HepG2 (cell line): Measurements from ENCODE around the gene ZC2HC1B. TPM values are rescaled to one million over a fixed set of nuclear protein-coding genes. Genes with fewer than 3 reads are reported as not detected.

Source experiments
- ATAC-seq: fragments of 200-7000 bp; cut with Tn5 transposase; 3 replicates; pipeline ENCODE4 v1.9.1; 2020; ENCODE audit warnings: mild to moderate bottlenecking, moderate library complexity
- BruUV-seq: library from RNA; stranded (reverse); fragments of 400-500 nt; replicated peaks from 2 replicates; lab custom pipeline; 2021; lab: Mats Ljungman, UMichigan
- CTCF ChIA-PET: fragments of 300-600 bp; formaldehyde crosslinking; extraction: SDS; loops from one replicate; lab custom pipeline; 2021; ENCODE audit warnings: low total read pairs, inconsistent platforms, low intra/inter-chr PET ratio; lab: Yijun Ruan, JAX
- POLR2A ChIA-PET: fragments of 350-600 bp; sonication (Branson Sonifier 250); formaldehyde crosslinking; loops from one replicate; lab custom pipeline; 2020; ENCODE audit warnings: antibody characterized with exemption, inconsistent platforms; lab: Yijun Ruan, JAX
- DNase-seq: peaks from one replicate; pipeline ENCODE4 v3.0.0-alpha.2; 2015; ENCODE audit warnings: low spot score
- FAIRE-seq: peaks from 3 replicates; lab custom pipeline; 2011; peaks lifted over from hg19 to GRCh38; lab: Jason Lieb, UNC
- H2AFZ ChIP-seq: one replicate; pipeline ENCODE4 v1.6.1; 2011; ENCODE audit warnings: low read length, inconsistent platforms
- H3K27ac ChIP-seq: fragments of 300-600 bp; 3 replicates; pipeline ENCODE4 v1.8.0; 2011; ENCODE audit warnings: mixed run types, mild to moderate bottlenecking, mixed read lengths, low read length, inconsistent platforms; ENCODE audit not compliant: insufficient read depth; ENCODE audit errors: extremely low read length
- H3K27me3 ChIP-seq, 2 experiments: fragments of 200-600 bp in 1 of 2; 2 replicates in 1 of 2; 3 replicates in 1 of 2; pipeline versions ENCODE4 v1.6.0 to v1.8.0; 2011; ENCODE audit warnings: low read length in 2 of 2, mild to moderate bottlenecking in 2 of 2, moderate library complexity in 2 of 2, inconsistent platforms in 1 of 2; ENCODE audit not compliant: insufficient read depth in 2 of 2, control insufficient read depth in 1 of 2
- H3K36me3 ChIP-seq, 2 experiments: fragments of 200-600 bp in 1 of 2; replicated peaks in 1 of 2; 2 replicates in 1 of 2; 3 replicates in 1 of 2; pipeline versions ENCODE4 v1.5.1 to v1.8.0; 2011; ENCODE audit warnings: low read length in 2 of 2, inconsistent platforms in 1 of 2; ENCODE audit not compliant: insufficient read depth in 2 of 2, control insufficient read depth in 1 of 2
- H3K4me1 ChIP-seq: 2 replicates; pipeline ENCODE4 v1.5.1; 2012; ENCODE audit warnings: low read length, inconsistent platforms; ENCODE audit not compliant: insufficient read depth
- H3K4me2 ChIP-seq: 2 replicates; pipeline ENCODE4 v1.6.0; 2011; ENCODE audit warnings: low read depth, low read length, inconsistent platforms
- H3K4me3 ChIP-seq, 3 experiments: fragments of 200-600 bp in 1 of 3; sonication (generic), shearing (Covaris generic) in 1 of 3; replicated peaks in 1 of 3; 2 replicates each; pipeline ENCODE4 v1.5.1; 2011 to 2016; ENCODE audit warnings: low read length in 3 of 3, inconsistent platforms in 2 of 3, low read depth in 2 of 3, mild to moderate bottlenecking in 2 of 3, control low read depth in 1 of 3, mixed read lengths in 1 of 3; ENCODE audit not compliant: insufficient read depth in 1 of 3
- H3K79me2 ChIP-seq: one replicate; pipeline ENCODE4 v1.6.1; 2011; ENCODE audit warnings: low read length, inconsistent platforms; ENCODE audit not compliant: insufficient read depth
- H3K9ac ChIP-seq: 2 replicates; pipeline ENCODE4 v1.6.0; 2011; ENCODE audit warnings: mild to moderate bottlenecking, low read depth, low read length, inconsistent platforms; ENCODE audit not compliant: insufficient read depth
- H3K9me3 ChIP-seq: 2 replicates; pipeline ENCODE4 v1.5.1; 2012; ENCODE audit warnings: mild to moderate bottlenecking, low read length
- H4K20me1 ChIP-seq: 2 replicates; pipeline ENCODE4 v1.6.0; 2011; ENCODE audit warnings: inconsistent platforms, mild to moderate bottlenecking, low read length, moderate library complexity; ENCODE audit not compliant: insufficient read depth
- ATF4 ChIP-seq, 2 experiments: fragments of 450-650 bp in 1 of 2; sonication (generic) in 1 of 2; formaldehyde crosslinking; IDR thresholded peaks; 2 replicates each; pipeline versions ENCODE4 v1.5.0 to v1.8.0; 2020 to 2022; ENCODE audit warnings: mild to moderate bottlenecking in 1 of 2, missing genetic modification reagents in 1 of 2
- GTF3A ChIP-seq: sonication (generic); formaldehyde crosslinking; conservative IDR thresholded peaks from 2 replicates; pipeline ENCODE4 v1.4.0; 2020; ENCODE audit warnings: mild to moderate bottlenecking, missing genetic modification reagents
- MED1 ChIP-seq: sonication (generic); formaldehyde crosslinking; IDR thresholded peaks from 2 replicates; pipeline ENCODE4 v1.4.0; 2020; ENCODE audit warnings: missing genetic modification reagents
- PAX8 ChIP-seq: sonication (generic); formaldehyde crosslinking; IDR thresholded peaks from 2 replicates; pipeline ENCODE4 v1.8.0; 2022; ENCODE audit warnings: mild to moderate bottlenecking, missing genetic modification reagents, borderline replicate concordance
- PHB2 ChIP-seq: fragments of 450-650 bp; IDR thresholded peaks from 2 replicates; pipeline ENCODE4 v1.6.1; 2018; ENCODE audit not compliant: partially characterized antibody
- PREB ChIP-seq: sonication (generic); formaldehyde crosslinking; IDR thresholded peaks from 2 replicates; pipeline ENCODE4 v1.4.0; 2020; ENCODE audit warnings: missing genetic modification reagents
- TERF1 ChIP-seq: sonication (generic); formaldehyde crosslinking; IDR thresholded peaks from 2 replicates; pipeline ENCODE4 v1.8.0; 2022; ENCODE audit warnings: mild to moderate bottlenecking, missing genetic modification reagents, moderate library complexity
- WIZ ChIP-seq: sonication (generic); formaldehyde crosslinking; IDR thresholded peaks from 2 replicates; pipeline ENCODE4 v1.5.1; 2020; ENCODE audit warnings: mild to moderate bottlenecking, missing genetic modification reagents
- ZFP82 ChIP-seq: sonication (generic); formaldehyde crosslinking; IDR thresholded peaks from 2 replicates; pipeline ENCODE4 v1.5.1; 2020; ENCODE audit warnings: mild to moderate bottlenecking, missing genetic modification reagents, borderline replicate concordance
- ZNF430 ChIP-seq: sonication (generic); formaldehyde crosslinking; IDR thresholded peaks from 2 replicates; pipeline ENCODE4 v1.9.0; 2021; ENCODE audit warnings: mild to moderate bottlenecking, missing genetic modification reagents
- ZNF563 ChIP-seq: sonication (generic); formaldehyde crosslinking; IDR thresholded peaks from 2 replicates; pipeline ENCODE4 v1.8.0; 2022; ENCODE audit warnings: mild to moderate bottlenecking, moderate library complexity, missing genetic modification reagents
- ZNF83 ChIP-seq: sonication (generic); formaldehyde crosslinking; IDR thresholded peaks from 2 replicates; pipeline ENCODE4 v1.4.0; 2020; ENCODE audit warnings: missing genetic modification reagents, mild to moderate bottlenecking, borderline replicate concordance
- WGBS: methylation state at CpG from one replicate; pipeline ENCODE4 v1.1.6; 2017; ENCODE audit warnings: low lambda C conversion rate; 5-methylcytosine and 5-hydroxymethylcytosine counted together
- in situ Hi-C: cut with HindIII; loops from 2 replicates; pipeline ENCODE4 v1.10.0; 2017; ENCODE audit warnings: low pct_unique_long_range_greater_than_20kb; ENCODE audit not compliant: extremely low pct_ligation_motif_present
- intact Hi-C: fragments of 100-400 bp; cut with micrococcal nuclease; formaldehyde crosslinking; loops from one replicate; pipeline ENCODE4 v1.10.0; 2022; ENCODE audit not compliant: unreplicated experiment
- polyA plus RNA-seq, 8 experiments: library from polyadenylated mRNA; depleted of rRNA in 3 of 8; stranded (reverse) in 7 of 8; unstranded in 1 of 8; fragments of >200 nt; fragmentation: Illumina TruSeq in 4 of 8; extraction: Trizol in 4 of 8; gene quantifications; 2 replicates each; pipeline versions ENCODE4 v1.2.1 to v1.2.3, GENCODE V29; 2011 to 2016; ENCODE audit warnings: low read depth in 4 of 8, missing spikeins in 1 of 8, mixed read lengths in 1 of 8; ENCODE audit not compliant: insufficient read depth in 1 of 8
- total RNA-seq, 5 experiments: library from RNA; depleted of rRNA; stranded (reverse); fragments of >200 nt; fragmentation: Illumina TruSeq; extraction: Trizol; gene quantifications; 2 replicates each; pipeline ENCODE4 v1.2.3, GENCODE V29; 2016; ENCODE audit warnings: low read depth in 1 of 5

The ZC2HC1B gene
- total and polyA plus RNA-seq, 2 of the 13 experiments (the other 11 are each of a cell fraction or from before 2014, with no cell fraction given): not detected

- TF ChIP-seq TERF1 (CRISPR knock-in tag) (no peak), ZNF83 (no peak), PAX8 (CRISPR knock-in tag) (no peak), PHB2 (no peak)
Observed at GRCh38 chr6:143882401-143882930, 18.2 kb downstream of the ZC2HC1B start (continued).

- no peaks in the 10 kb centered on the region for H3K4me1 ChIP-seq
- TF ChIP-seq ZNF563 (CRISPR knock-in tag) (no peak), ZFP82 (CRISPR knock-in tag) (no peak), MED1 (CRISPR knock-in tag) (no peak), PREB (CRISPR knock-in tag) (no peak), GTF3A (CRISPR knock-in tag) (no peak), ZNF430 (no peak), WIZ (CRISPR knock-in tag) (no peak), ATF4 (CRISPR knock-in tag; IDR thresholded peaks at IDR 0.05) (no peak)
- TF ChIP-seq, all 625 proteins: peak for 0
- Histone ChIP-seq H4K20me1 (no peaks in the 10 kb centered on the region), H3K36me3 (no peaks in the 10 kb centered on the region), H3K79me2 (no peaks in the 10 kb centered on the region), H3K27ac (no peak overlapping the region), H2AFZ (no peak overlapping the region), H3K4me3 (no peak overlapping the region), H3K27me3 (no peaks in the 10 kb centered on the region; a peak in 2 of 5 replicates), H3K4me2 (no peak overlapping the region), H3K9ac (no peak overlapping the region), H3K9me3 (no peaks in the 10 kb centered on the region)
- no peak for ATAC-seq
- in situ Hi-C loops: no loop called here
- intact Hi-C loops: no loop called here
- ChIA-PET CTCF (no interaction called here), POLR2A (no interaction called here)
- FAIRE-seq: no peak
- no peak for DNase-seq
- WGBS: 12% methylated on average over 7 of the region's 7 CpGs
- no TSS peak for BruUV-seq
Observed at GRCh38 chr6:143884216-143884900, 20.1 kb downstream of the ZC2HC1B start.
